ENCODE data around the gene RPN2. TPM values are rescaled to one million over a fixed set of nuclear protein-coding genes. Genes with fewer than 3 reads are reported as not detected.
"Not testable (repeated sequence)": the region's sequence is repeated elsewhere in the genome, so short reads cannot be mapped to it uniquely, and the experiment has no call there.

RPN2 gene
- polyA plus RNA-seq, 1 donor (not counting 4 experiments of a cell fraction or from before 2014, with no cell fraction given) = 220 TPM

GRCh38 chr20:37147250-37147649 is 31.9 kb upstream of the RPN2 start:
- no peaks in the 10 kb centered on the region for H3K27me3 ChIP-seq (ENCODE audit: control insufficient read depth, extremely low read depth, insufficient read depth, low read length)
- dilution Hi-C loops (cut with MboI; ENCODE audit: extremely low pct_ligation_motif_present, low sequenced_read_pairs) = no loop called here

GRCh38 chr20:37150864-37151263 is 28.3 kb upstream of the RPN2 start:
- DNase-seq (ENCODE audit: low read depth, low spot score); H3K9ac ChIP-seq (ENCODE audit: control insufficient read depth, extremely low read depth, insufficient read depth, low read length); dilution Hi-C loops (cut with MboI; ENCODE audit: extremely low pct_ligation_motif_present, low sequenced_read_pairs); H3K27ac ChIP-seq (ENCODE audit: control insufficient read depth, insufficient read depth, low read length); H3K27me3 ChIP-seq (ENCODE audit: control insufficient read depth, extremely low read depth, insufficient read depth, low read length); H3K4me2 ChIP-seq (ENCODE audit: control insufficient read depth, extremely low read depth, insufficient read depth, low read depth, low read length); H4K20me1 ChIP-seq (ENCODE audit: control insufficient read depth, extremely low read depth, insufficient read depth, low read length); FAIRE-seq; H3K36me3 ChIP-seq (ENCODE audit: control insufficient read depth in 2 of 2, extremely low read depth in 1 of 2, insufficient read depth in 2 of 2, low read length in 2 of 2); H3K9me3 ChIP-seq (ENCODE audit: control insufficient read depth, low read depth, low read length); H2AFZ ChIP-seq (ENCODE audit: control insufficient read depth, low read length); H3K79me2 ChIP-seq (ENCODE audit: control insufficient read depth, insufficient read depth, low read length); H3K4me1 ChIP-seq (ENCODE audit: control insufficient read depth, extremely low read depth, insufficient read depth, low read length); H3K9me1 ChIP-seq (ENCODE audit: control insufficient read depth, extremely low read depth, insufficient read depth, low read length); H3K4me3 ChIP-seq (ENCODE audit: control insufficient read depth in 2 of 3, extremely low read depth in 1 of 3, insufficient read depth in 2 of 3, low read depth in 1 of 3, low read length in 3 of 3): not testable (repeated sequence)

More at GRCh38 chr20:37147250-37147649, 31.9 kb upstream of the RPN2 start:
- Histone ChIP-seq H3K36me3 (ENCODE audit: control insufficient read depth in 2 of 2, extremely low read depth in 1 of 2, insufficient read depth in 2 of 2, low read length in 2 of 2) (no peaks in the 10 kb centered on the region), H2AFZ (ENCODE audit: control insufficient read depth, low read length) (no peak overlapping the region), H4K20me1 (ENCODE audit: control insufficient read depth, extremely low read depth, insufficient read depth, low read length) (no peaks in the 10 kb centered on the region), H3K4me2 (ENCODE audit: control insufficient read depth, extremely low read depth, insufficient read depth, low read depth, low read length) (no peak overlapping the region), H3K4me3 (ENCODE audit: control insufficient read depth in 2 of 3, extremely low read depth in 1 of 3, insufficient read depth in 2 of 3, low read depth in 1 of 3, low read length in 3 of 3) (no peak overlapping the region), H3K9me1 (ENCODE audit: control insufficient read depth, extremely low read depth, insufficient read depth, low read length) (no peaks in the 10 kb centered on the region), H3K9ac (ENCODE audit: control insufficient read depth, extremely low read depth, insufficient read depth, low read length) (no peak overlapping the region), H3K4me1 (ENCODE audit: control insufficient read depth, extremely low read depth, insufficient read depth, low read length) (no peaks in the 10 kb centered on the region), H3K9me3 (ENCODE audit: control insufficient read depth, low read depth, low read length) (no peaks in the 10 kb centered on the region), H3K79me2 (ENCODE audit: control insufficient read depth, insufficient read depth, low read length) (no peaks in the 10 kb centered on the region), H3K27ac (ENCODE audit: control insufficient read depth, insufficient read depth, low read length) (no peak overlapping the region)
- FAIRE-seq (no peak), DNase-seq (ENCODE audit: low read depth, low spot score) (no peak)
- TF ChIP-seq CTCF (optimal IDR thresholded peaks at IDR 0.05 in 1 of 3, IDR thresholded peaks at IDR 0.05 in 1 of 3, conservative IDR thresholded peaks at IDR 0.05 in 1 of 3; ENCODE audit: extremely low read depth in 1 of 3, insufficient read depth in 2 of 3, low read length in 3 of 3) (no peak), EZH2 (IDR thresholded peaks at IDR 0.05; ENCODE audit: low read length) (no peak)

GRCh38 chr20:37151529-37151928 is 27.6 kb upstream of the RPN2 start:
- FAIRE-seq = no peak

More at GRCh38 chr20:37151529-37151928, 27.6 kb upstream of the RPN2 start:
- H4K20me1 ChIP-seq (ENCODE audit: control insufficient read depth, extremely low read depth, insufficient read depth, low read length) = no peaks in the 10 kb centered on the region
- no peaks in the 10 kb centered on the region for H3K9me3 ChIP-seq (ENCODE audit: control insufficient read depth, low read depth, low read length)
- H2AFZ ChIP-seq (ENCODE audit: control insufficient read depth, low read length) = no peak overlapping the region
- dilution Hi-C loops (cut with MboI; ENCODE audit: extremely low pct_ligation_motif_present, low sequenced_read_pairs) = no loop called here
- H3K4me3 ChIP-seq (ENCODE audit: control insufficient read depth in 2 of 3, extremely low read depth in 1 of 3, insufficient read depth in 2 of 3, low read depth in 1 of 3, low read length in 3 of 3) = no peak overlapping the region
- no peaks in the 10 kb centered on the region for H3K79me2 ChIP-seq (ENCODE audit: control insufficient read depth, insufficient read depth, low read length)
- TF ChIP-seq EZH2 (IDR thresholded peaks at IDR 0.05; ENCODE audit: low read length) (no peak), CTCF (optimal IDR thresholded peaks at IDR 0.05 in 1 of 3, IDR thresholded peaks at IDR 0.05 in 1 of 3, conservative IDR thresholded peaks at IDR 0.05 in 1 of 3; ENCODE audit: extremely low read depth in 1 of 3, insufficient read depth in 2 of 3, low read length in 3 of 3) (no peak)
- H3K36me3 ChIP-seq (ENCODE audit: control insufficient read depth in 2 of 2, extremely low read depth in 1 of 2, insufficient read depth in 2 of 2, low read length in 2 of 2) = no peaks in the 10 kb centered on the region
- H3K27me3 ChIP-seq (ENCODE audit: control insufficient read depth, extremely low read depth, insufficient read depth, low read length) = peaks cover 5% of the 10 kb centered on the region
- H3K9ac ChIP-seq (ENCODE audit: control insufficient read depth, extremely low read depth, insufficient read depth, low read length) = no peak overlapping the region
- H3K27ac ChIP-seq (ENCODE audit: control insufficient read depth, insufficient read depth, low read length) = no peak overlapping the region
- H3K4me2 ChIP-seq (ENCODE audit: control insufficient read depth, extremely low read depth, insufficient read depth, low read depth, low read length) = no peak overlapping the region
- no peaks in the 10 kb centered on the region for H3K4me1 ChIP-seq (ENCODE audit: control insufficient read depth, extremely low read depth, insufficient read depth, low read length)
- DNase-seq (ENCODE audit: low read depth, low spot score) = no peak
- no peaks in the 10 kb centered on the region for H3K9me1 ChIP-seq (ENCODE audit: control insufficient read depth, extremely low read depth, insufficient read depth, low read length)

Data from keratinocyte (primary cell).